Transverse colon (tissue), 4 donors: ENCODE measurements around the gene AARSD1. TPM values are rescaled to one million over a fixed set of nuclear protein-coding genes. Genes with fewer than 3 reads are reported as not detected.
A peak's percentile ranks its signal among the peaks of the same experiment; 100 is the strongest.
"Not testable (repeated sequence)": the region's sequence is repeated elsewhere in the genome, so short reads cannot be mapped to it uniquely, and the experiment has no call there.

Experiments used
- DNase-seq: peaks from one replicate; pipeline ENCODE4 v3.0.0-alpha.2; 2019
- H3K27ac ChIP-seq, 4 donors: fragments of 200-600 bp; sonication (generic); 2 replicates each; pipeline ENCODE4 v1.5.1; 2016 to 2018; ENCODE audit warnings: inconsistent platforms in 4 of 4
- H3K27me3 ChIP-seq: fragments of 200-600 bp; sonication (generic); 2 replicates; pipeline ENCODE4 v1.5.1; 2017; ENCODE audit warnings: inconsistent platforms
- H3K36me3 ChIP-seq, 4 donors: fragments of 200-600 bp; sonication (generic); 2 replicates each; pipeline ENCODE4 v1.5.1; 2017 to 2019; ENCODE audit warnings: inconsistent platforms in 4 of 4
- H3K4me1 ChIP-seq, 4 donors: fragments of 200-600 bp; sonication (generic); 2 replicates each; pipeline ENCODE4 v1.5.1; 2017 to 2020; ENCODE audit warnings: inconsistent platforms in 4 of 4
- H3K4me3 ChIP-seq, 4 donors: fragments of 200-600 bp; sonication (generic); 1 replicate in 1 of 4; 2 replicates in 3 of 4; pipeline versions ENCODE4 v1.5.1 to v1.6.1; 2017 to 2019; ENCODE audit warnings: inconsistent platforms in 4 of 4
- H3K9me3 ChIP-seq, 2 donors: fragments of 200-600 bp; sonication (generic); 2 replicates each; pipeline ENCODE4 v1.5.1; 2017 to 2019; ENCODE audit warnings: inconsistent platforms in 2 of 2
- CTCF ChIP-seq, 5 experiments: fragments of 200-600 bp in 3 of 5; fragments of 450-650 bp in 2 of 5; sonication (generic) in 3 of 5; IDR thresholded peaks; 1 replicate in 2 of 5; 2 replicates in 3 of 5; pipeline ENCODE4 v1.5.1; 2016 to 2017; ENCODE audit warnings: antibody characterized with exemption in 5 of 5, inconsistent platforms in 3 of 5, mild to moderate bottlenecking in 2 of 5, moderate library complexity in 1 of 5
- EP300 ChIP-seq: sonication (generic); formaldehyde crosslinking; IDR thresholded peaks from one replicate; pipeline ENCODE4 v1.6.1; 2017; ENCODE audit warnings: antibody characterized with exemption, low read depth
- POLR2A ChIP-seq: fragments of 450-650 bp; IDR thresholded peaks from one replicate; pipeline ENCODE4 v1.6.1; 2016; ENCODE audit warnings: antibody characterized with exemption, mild to moderate bottlenecking, moderate library complexity
- POLR2AphosphoS5 ChIP-seq, 3 donors: sonication (generic); formaldehyde crosslinking; IDR thresholded peaks; one replicate each; pipeline ENCODE4 v1.6.1; 2016; ENCODE audit warnings: antibody characterized with exemption in 3 of 3
- WGBS, 2 donors: methylation state at CpG; one replicate each; pipeline ENCODE4 v1.1.5; 2018; ENCODE audit warnings: low coverage in 1 of 2; 5-methylcytosine and 5-hydroxymethylcytosine counted together
- in situ Hi-C, 4 donors: fragments of 200-750 bp; cut with MboI; loops; one replicate each; pipeline versions ENCODE4 v1.15.0 to v1.15.1; 2017; ENCODE audit warnings: low sequenced_read_pairs in 3 of 4, low pct_ligation_motif_present in 1 of 4, low pct_unique_long_range_greater_than_20kb in 1 of 4
- intact Hi-C: fragments of 100-400 bp; cut with DNase I; formaldehyde crosslinking; loops from one replicate; pipeline ENCODE4 v1.15.1; 2023; ENCODE audit warnings: low total_unique reads
- total RNA-seq, 4 donors: library from RNA; depleted of rRNA; stranded (reverse); fragments of >200 nt; gene quantifications; one replicate each; pipeline ENCODE4 v1.1.0, GENCODE V29; 2016

Gene AARSD1
- total RNA-seq, 4 donors from 2014 or later: 2.6 to 21.9 (median 9.5) TPM

- no peak overlapping the region for H3K4me3 ChIP-seq
- H3K27ac ChIP-seq: no peak overlapping the region
- H3K27me3 ChIP-seq: peaks cover 51% of the 10 kb centered on the region
- in situ Hi-C loops (loop anchor here in 3 of 4 donors (10.0 to 25.0 kb wide), 4 partner anchors 70 to 213 kb away; partner anchors contain the start of genes AOC2 (in 2 of the 3), AOC3 (in 1 of the 3) and PSME3 (in 1 of the 3)), intact Hi-C loops (no loop called here)
- TF ChIP-seq CTCF (IDR thresholded peaks at IDR 0.05) (no peak), EP300 (no peak), POLR2AphosphoS5 (IDR thresholded peaks at IDR 0.05) (no peak), POLR2A (no peak)
- no peak for DNase-seq
- H3K4me1 ChIP-seq: peaks cover 0 to 7% (median 5%) of the 10 kb centered on the region in 4 donors
- no peaks in the 10 kb centered on the region for H3K9me3 ChIP-seq
- no peaks in the 10 kb centered on the region for H3K36me3 ChIP-seq
- WGBS, 2 donors: 42 to 56% methylated on average over 4 to 5 of the region's 5 CpGs
These were observed 39.4 kb downstream of the AARSD1 start for GRCh38 chr17:42924891-42925290.

- peaks cover 0 to 11% (median 4%) of the 10 kb centered on the region in 4 donors for H3K4me1 ChIP-seq
- H3K4me3 ChIP-seq, H3K36me3 ChIP-seq, H3K27ac ChIP-seq, DNase-seq, H3K9me3 ChIP-seq, intact Hi-C loops: not testable (repeated sequence)
- WGBS, 2 donors: 81 to 83% methylated on average over 7 of the region's 7 CpGs
- in situ Hi-C loops: loop anchor here in 2 of 4 donors (10.0 kb wide), 2 partner anchors 69 to 79 kb away; partner anchors contain the start of genes AOC2 (in 1 of the 2) and AOC3 (in 1 of the 2)
- H3K27me3 ChIP-seq: peaks cover 62% of the 10 kb centered on the region
These were observed 40.8 kb downstream of the AARSD1 start for GRCh38 chr17:42923472-42923871.

GRCh38 chr17:42922294-42922693 is 42.0 kb downstream of the AARSD1 start:
- Histone ChIP-seq H3K9me3 (no peaks in the 10 kb centered on the region), H3K4me1 (peaks cover 0 to 11% (median 3%) of the 10 kb centered on the region in 4 donors), H3K27me3 (peaks cover 72% of the 10 kb centered on the region), H3K36me3 (no peaks in the 10 kb centered on the region), H3K27ac (peak overlapping the region in 2 of 4 donors; percentile 41 to 53), H3K4me3 (no peak overlapping the region)
- no peak for DNase-seq
- in situ Hi-C loops: loop anchor here in 2 of 4 donors (10.0 kb wide), 2 partner anchors 67 to 77 kb away; partner anchors contain the start of genes AOC2 (in 1 of the 2) and AOC3 (in 1 of the 2)
- WGBS, 2 donors: 51 to 71% methylated on average over 6 to 7 of the region's 7 CpGs
- intact Hi-C loops: no loop called here
- no peak for TF ChIP-seq POLR2AphosphoS5 (IDR thresholded peaks at IDR 0.05)
- TF ChIP-seq POLR2A: no peak
- TF ChIP-seq CTCF (IDR thresholded peaks at IDR 0.05): no peak
- TF ChIP-seq EP300: no peak

- Histone ChIP-seq H3K27me3 (peaks cover 80% of the 10 kb centered on the region), H3K4me3 (no peak overlapping the region), H3K27ac (peak overlapping the region in 2 of 4 donors; percentile 9 to 53), H3K36me3 (no peaks in the 10 kb centered on the region), H3K9me3 (no peaks in the 10 kb centered on the region), H3K4me1 (peaks cover 0 to 11% (median 3%) of the 10 kb centered on the region in 4 donors)
- intact Hi-C loops (no loop called here), in situ Hi-C loops (loop anchor here in 2 of 4 donors (10.0 kb wide), 2 partner anchors 66 to 76 kb away; partner anchors contain the start of genes AOC2 (in 1 of the 2) and AOC3 (in 1 of the 2))
- DNase-seq: no peak
- 26 to 40% methylated on average over 1 to 3 of the region's 3 CpGs for WGBS, 2 donors
- TF ChIP-seq CTCF (IDR thresholded peaks at IDR 0.05): no peak
- no peak for TF ChIP-seq POLR2A
- TF ChIP-seq EP300: no peak
- no peak for TF ChIP-seq POLR2AphosphoS5 (IDR thresholded peaks at IDR 0.05)
These were observed 43.3 kb downstream of the AARSD1 start for GRCh38 chr17:42920922-42921321.
